ENCODE results near the gene ACOT7. TPM values are rescaled to one million over a fixed set of nuclear protein-coding genes. Genes with fewer than 3 reads are reported as not detected.

ACOT7 gene
- total RNA-seq, 1 experiment from 2014 or later: 151 TPM

DNA sequence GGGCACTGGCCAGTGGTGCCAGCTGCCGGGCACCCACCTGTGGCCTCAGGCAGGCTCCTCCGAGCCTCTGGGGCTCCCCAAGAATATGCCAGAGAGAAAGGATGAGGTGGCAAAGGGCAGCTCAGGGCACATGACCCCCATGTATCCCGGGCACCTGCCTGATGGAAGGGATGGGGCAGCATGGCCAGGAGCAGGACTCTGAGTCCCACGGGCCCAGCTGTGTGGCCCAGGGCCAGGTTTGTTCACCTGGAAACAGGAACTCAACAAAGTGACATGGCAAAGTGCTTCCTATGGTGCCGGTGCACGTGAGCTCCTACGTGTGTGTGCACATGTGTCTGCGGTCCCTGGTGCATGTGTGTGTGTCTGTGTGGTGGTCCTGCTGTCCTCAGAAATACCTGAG, 123.2 kb downstream of the ACOT7 start:
- TF ChIP-seq ZNF138 (CRISPR knock-in tag; conservative IDR thresholded peaks at IDR 0.05) (no peak), OVOL2 (CRISPR knock-in tag; IDR thresholded peaks at IDR 0.05; ENCODE audit: borderline replicate concordance) (no peak), TP53 (CRISPR knock-in tag; IDR thresholded peaks at IDR 0.05) (no peak), ESRRA (CRISPR knock-in tag; IDR thresholded peaks at IDR 0.05; ENCODE audit: borderline replicate concordance) (no peak), ZNF423 (CRISPR knock-in tag; IDR thresholded peaks at IDR 0.05) (no peak)
- no peak overlapping the region for H3K27ac Mint-ChIP-seq
- H3K36me3 Mint-ChIP-seq: no peaks in the 10 kb centered on the region
- DNase-seq (ENCODE audit: low spot score) (no peak), ATAC-seq (no peak)
- H3K4me1 Mint-ChIP-seq: peaks cover 12% of the 10 kb centered on the region
- CTCF ChIA-PET: no interaction called here
- no peak overlapping the region for H3K4me3 Mint-ChIP-seq
- POLR2A ChIA-PET: no interaction called here
- H3K27me3 Mint-ChIP-seq (ENCODE audit: low read depth): no peaks in the 10 kb centered on the region
- H3K9me3 Mint-ChIP-seq: no peaks in the 10 kb centered on the region

DNA sequence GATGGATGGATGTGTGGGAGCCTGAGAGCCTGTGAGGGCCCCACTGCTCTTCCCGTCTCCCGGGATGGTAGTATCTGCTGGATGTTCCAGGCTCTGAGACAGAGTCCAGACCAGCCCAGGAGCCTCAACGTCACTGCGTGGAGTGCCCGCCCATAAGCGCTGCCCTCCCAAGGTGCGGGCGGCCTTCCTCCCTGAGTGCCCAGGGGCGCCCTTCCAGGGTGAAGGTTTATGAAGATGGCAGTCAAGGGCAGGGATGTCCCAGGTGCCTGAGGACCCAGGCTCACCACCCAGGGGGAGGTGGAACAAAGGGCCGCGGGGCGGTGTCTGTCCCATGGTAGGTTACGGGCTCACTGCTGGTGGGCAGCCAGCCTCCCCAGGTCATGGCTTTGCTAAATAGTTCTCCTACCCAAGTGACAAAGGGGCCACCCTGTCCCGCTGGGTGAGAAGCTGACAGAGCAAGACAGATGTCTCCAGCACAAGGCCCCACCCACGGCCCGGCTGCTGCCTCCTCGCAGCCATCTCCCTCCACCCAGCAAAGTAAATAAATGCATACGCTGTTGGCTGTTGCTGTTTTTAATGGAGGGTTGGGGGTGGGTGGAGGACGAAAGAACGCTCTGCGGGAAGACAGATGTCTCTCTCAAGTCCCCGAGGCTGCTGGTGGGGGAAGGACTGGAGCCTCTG, 123.7 kb downstream of the ACOT7 start:
- no peak overlapping the region for H3K27ac Mint-ChIP-seq
- TF ChIP-seq FOXJ3 (CRISPR knock-in tag; IDR thresholded peaks at IDR 0.05; ENCODE audit: borderline replicate concordance) (no peak), ERG (CRISPR knock-in tag; IDR thresholded peaks at IDR 0.05) (no peak), RORB (CRISPR knock-in tag; IDR thresholded peaks at IDR 0.05) (no peak), CREM (CRISPR knock-in tag; IDR thresholded peaks at IDR 0.05) (no peak), ATF2 (CRISPR knock-in tag; IDR thresholded peaks at IDR 0.05; ENCODE audit: borderline replicate concordance, low read depth) (no peak), ZNF671 (CRISPR knock-in tag; IDR thresholded peaks at IDR 0.05) (no peak), SMAD4 (CRISPR knock-in tag; IDR thresholded peaks at IDR 0.05) (no peak), FOXP1 (CRISPR knock-in tag; IDR thresholded peaks at IDR 0.05; ENCODE audit: borderline replicate concordance) (no peak), NFE2L1 (CRISPR knock-in tag; IDR thresholded peaks at IDR 0.05) (no peak), KAT7 (CRISPR knock-in tag; IDR thresholded peaks at IDR 0.05; ENCODE audit: borderline replicate concordance) (no peak)
- TF ChIP-seq, protein P1, sequence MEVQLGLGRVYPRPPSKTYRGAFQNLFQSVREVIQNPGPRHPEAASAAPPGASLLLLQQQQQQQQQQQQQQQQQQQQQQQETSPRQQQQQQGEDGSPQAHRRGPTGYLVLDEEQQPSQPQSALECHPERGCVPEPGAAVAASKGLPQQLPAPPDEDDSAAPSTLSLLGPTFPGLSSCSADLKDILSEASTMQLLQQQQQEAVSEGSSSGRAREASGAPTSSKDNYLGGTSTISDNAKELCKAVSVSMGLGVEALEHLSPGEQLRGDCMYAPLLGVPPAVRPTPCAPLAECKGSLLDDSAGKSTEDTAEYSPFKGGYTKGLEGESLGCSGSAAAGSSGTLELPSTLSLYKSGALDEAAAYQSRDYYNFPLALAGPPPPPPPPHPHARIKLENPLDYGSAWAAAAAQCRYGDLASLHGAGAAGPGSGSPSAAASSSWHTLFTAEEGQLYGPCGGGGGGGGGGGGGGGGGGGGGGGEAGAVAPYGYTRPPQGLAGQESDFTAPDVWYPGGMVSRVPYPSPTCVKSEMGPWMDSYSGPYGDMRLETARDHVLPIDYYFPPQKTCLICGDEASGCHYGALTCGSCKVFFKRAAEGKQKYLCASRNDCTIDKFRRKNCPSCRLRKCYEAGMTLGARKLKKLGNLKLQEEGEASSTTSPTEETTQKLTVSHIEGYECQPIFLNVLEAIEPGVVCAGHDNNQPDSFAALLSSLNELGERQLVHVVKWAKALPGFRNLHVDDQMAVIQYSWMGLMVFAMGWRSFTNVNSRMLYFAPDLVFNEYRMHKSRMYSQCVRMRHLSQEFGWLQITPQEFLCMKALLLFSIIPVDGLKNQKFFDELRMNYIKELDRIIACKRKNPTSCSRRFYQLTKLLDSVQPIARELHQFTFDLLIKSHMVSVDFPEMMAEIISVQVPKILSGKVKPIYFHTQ (CRISPR knock-in tag; IDR thresholded peaks at IDR 0.05): no peak
- TF ChIP-seq, protein P2, sequence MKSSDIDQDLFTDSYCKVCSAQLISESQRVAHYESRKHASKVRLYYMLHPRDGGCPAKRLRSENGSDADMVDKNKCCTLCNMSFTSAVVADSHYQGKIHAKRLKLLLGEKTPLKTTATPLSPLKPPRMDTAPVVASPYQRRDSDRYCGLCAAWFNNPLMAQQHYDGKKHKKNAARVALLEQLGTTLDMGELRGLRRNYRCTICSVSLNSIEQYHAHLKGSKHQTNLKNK (CRISPR knock-in tag; IDR thresholded peaks at IDR 0.05): no peak
- no peaks in the 10 kb centered on the region for H3K9me3 Mint-ChIP-seq
- ChIA-PET POLR2A (no interaction called here), CTCF (no interaction called here)
- H3K27me3 Mint-ChIP-seq (ENCODE audit: low read depth): no peaks in the 10 kb centered on the region
- ATAC-seq (no peak), DNase-seq (ENCODE audit: low spot score) (no peak)
- H3K36me3 Mint-ChIP-seq: no peaks in the 10 kb centered on the region
- H3K4me1 Mint-ChIP-seq: peaks cover 12% of the 10 kb centered on the region
- no peak overlapping the region for H3K4me3 Mint-ChIP-seq

DNA sequence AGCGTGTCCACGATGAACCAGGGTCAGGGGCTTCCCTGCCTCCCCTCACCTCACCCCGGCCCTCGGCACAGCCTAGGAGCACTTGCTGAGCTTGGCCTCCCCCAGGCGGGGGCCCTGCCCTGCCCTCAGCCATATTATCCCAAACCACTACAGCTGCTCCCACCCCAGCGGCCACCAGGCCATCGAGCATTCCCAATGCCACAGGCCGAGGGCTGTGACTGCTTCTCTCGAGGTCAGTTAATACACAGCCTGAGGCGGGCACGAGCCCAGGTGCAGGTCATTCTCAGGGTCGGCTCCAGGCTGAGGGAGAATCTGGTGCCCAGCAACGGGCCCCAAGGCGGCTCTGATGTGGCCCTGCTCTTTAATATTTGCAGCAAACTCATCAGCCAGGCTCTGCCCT, 124.3 kb downstream of the ACOT7 start:
- ATAC-seq (no peak), DNase-seq (ENCODE audit: low spot score) (no peak)
- Mint-ChIP-seq H3K4me3 (no peak overlapping the region), H3K9me3 (no peaks in the 10 kb centered on the region), H3K27me3 (ENCODE audit: low read depth) (no peaks in the 10 kb centered on the region), H3K36me3 (no peaks in the 10 kb centered on the region), H3K4me1 (peaks cover 12% of the 10 kb centered on the region), H3K27ac (no peak overlapping the region)
- POLR2A ChIA-PET: interaction anchor here (1.2 kb wide), 1 partner anchor 21 kb away, joined by 3 read pairs; no protein-coding TSS in a partner anchor
- TF ChIP-seq ERG (CRISPR knock-in tag; IDR thresholded peaks at IDR 0.05): no peak
- no peak for TF ChIP-seq RORB (CRISPR knock-in tag; IDR thresholded peaks at IDR 0.05)
- TF ChIP-seq USF1 (CRISPR knock-in tag; IDR thresholded peaks at IDR 0.05): no peak
- TF ChIP-seq GABPB1 (CRISPR knock-in tag; IDR thresholded peaks at IDR 0.05): no peak
- TF ChIP-seq TCF7 (CRISPR knock-in tag; IDR thresholded peaks at IDR 0.05; ENCODE audit: low read depth): no peak
- CTCF ChIA-PET: interaction anchor here (1.2 to 14.8 kb wide), 7 partner anchors 9 to 211 kb away, joined by 3 to 164 read pairs (median 5); no protein-coding TSS in a partner anchor
